Hematopoietic multipotent progenitor cell treated with erythropoietin and hydrocortisone succinate and interleukin-3 and kit ligand, for 15 days (in vitro differentiated cells): ENCODE data around the gene PIM2.
A peak's percentile ranks its signal among the peaks of the same experiment; 100 is the strongest.
"Not testable (repeated sequence)": the region's sequence is repeated elsewhere in the genome, so short reads cannot be mapped to it uniquely, and the experiment has no call there.

Source experiments
- DNase-seq: peaks from one replicate; pipeline ENCODE4 v3.0.0-alpha.2; 2015; ENCODE audit warnings: low spot score

Gene PIM2

DNA sequence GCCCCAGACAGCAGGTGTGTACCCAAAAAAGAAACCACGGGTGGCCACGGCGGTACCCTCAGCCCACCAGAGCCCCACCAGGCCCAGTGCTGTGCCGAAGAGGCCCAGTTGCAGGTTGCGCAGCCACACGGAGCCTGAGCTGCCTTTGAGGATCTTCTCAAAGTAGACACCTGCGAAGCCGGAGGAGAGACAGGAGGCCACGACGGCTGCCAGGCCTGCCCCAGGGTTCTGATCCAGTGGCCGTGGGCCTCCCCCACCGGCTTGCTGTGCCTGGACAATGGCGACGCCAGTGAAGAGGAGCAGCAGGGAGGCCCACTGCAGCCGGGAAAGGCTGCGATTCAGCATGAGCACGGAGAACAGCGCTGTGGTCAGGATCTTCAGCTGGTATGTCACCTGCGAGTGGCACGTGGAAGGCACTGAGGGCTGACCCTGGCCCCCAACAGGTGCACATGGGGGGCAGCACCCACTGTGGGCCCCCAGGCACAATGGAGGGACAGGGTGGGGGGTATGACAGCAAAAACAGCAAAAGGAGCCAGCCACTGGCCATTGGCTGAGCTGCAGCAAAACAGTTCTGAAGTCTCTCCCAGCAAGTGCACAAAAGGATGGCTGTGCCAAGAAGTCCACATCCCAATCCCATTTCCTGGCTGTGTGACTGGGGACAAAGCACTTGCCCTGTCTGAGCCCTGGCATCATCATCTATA, 13.6 kb downstream of the PIM2 start:
- DNase-seq, result no peak

DNA sequence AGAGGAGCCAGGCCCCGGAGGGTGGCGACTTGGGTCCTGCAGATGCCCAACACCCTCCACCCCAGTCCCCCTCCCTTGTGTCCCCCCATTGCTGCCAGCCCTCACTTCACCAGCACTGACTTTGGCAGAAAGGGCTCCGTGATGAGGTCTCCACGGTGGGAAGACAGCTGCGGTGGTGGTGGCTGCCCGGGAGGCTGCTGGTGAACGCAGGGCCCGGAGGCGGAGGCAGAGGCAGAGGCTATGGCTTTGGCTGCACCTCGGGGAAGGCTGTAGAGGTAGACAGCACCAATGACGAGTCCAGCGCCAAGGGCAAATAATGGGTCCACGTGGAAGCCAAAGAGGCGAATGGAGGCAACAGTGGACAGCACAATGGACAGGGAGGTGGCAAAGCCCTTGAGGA, 14.2 kb downstream of the PIM2 start:
- DNase-seq, result no peak

DNA sequence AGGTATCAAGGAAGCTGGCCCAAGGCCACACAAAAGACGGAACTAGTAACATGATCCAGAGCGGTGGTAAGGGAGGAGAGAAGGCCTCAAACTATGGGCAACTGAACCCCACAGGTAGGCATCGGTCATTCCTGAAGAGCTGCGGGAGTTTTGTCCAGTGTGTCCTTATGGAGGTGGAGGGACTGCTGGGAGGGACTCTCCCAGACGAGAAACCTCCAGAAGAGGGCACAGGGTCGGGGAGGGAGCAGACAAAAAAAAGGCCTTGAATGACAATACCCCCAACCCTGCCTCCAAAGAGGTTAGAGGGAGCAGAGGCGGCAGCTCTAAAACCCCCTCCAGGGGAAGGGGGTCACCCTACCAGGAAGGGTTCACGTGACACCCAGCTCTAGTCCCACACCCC, 14.6 kb downstream of the PIM2 start:
- DNase-seq, result no peak

DNA sequence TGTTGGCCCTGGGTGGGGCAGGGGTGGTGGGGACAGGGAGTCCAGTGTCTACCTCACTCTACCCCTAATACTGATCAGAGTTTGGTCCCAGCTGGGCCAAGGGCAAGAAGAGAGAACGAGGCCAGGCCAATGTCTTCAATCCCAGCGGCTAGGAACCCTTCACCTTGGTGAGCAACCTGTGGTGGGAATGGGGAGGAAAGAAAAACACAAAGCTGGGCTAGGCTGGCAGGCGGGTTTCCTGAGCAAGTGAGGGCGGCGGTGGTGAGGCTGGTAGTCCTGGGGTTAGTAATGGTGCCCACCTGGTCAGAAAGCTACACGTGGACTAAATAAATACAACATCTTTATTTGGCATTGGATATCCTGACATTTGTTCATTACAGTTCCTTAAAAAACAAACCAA, 15.5 kb downstream of the PIM2 start:
- DNase-seq, result no peak

DNA sequence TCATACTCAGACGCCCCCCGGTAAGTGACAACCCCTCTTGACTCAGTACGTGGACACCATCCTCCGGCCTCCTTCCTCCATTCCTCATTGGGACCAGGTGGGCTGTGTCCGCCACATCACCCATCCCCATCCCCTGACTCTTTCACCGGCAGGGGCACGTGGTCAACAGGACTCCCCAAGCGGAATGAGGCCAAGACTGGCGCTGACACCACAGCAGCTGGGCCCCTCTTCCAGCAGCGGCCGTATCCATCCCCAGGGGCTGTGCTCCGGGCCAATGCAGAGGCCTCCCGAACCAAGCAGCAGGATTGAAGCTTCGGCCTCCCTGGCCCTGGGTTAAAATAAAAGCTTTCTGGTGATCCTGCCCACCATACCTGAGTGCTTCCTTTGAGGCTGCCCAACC, 16.0 kb downstream of the PIM2 start:
- no peak for DNase-seq

DNA sequence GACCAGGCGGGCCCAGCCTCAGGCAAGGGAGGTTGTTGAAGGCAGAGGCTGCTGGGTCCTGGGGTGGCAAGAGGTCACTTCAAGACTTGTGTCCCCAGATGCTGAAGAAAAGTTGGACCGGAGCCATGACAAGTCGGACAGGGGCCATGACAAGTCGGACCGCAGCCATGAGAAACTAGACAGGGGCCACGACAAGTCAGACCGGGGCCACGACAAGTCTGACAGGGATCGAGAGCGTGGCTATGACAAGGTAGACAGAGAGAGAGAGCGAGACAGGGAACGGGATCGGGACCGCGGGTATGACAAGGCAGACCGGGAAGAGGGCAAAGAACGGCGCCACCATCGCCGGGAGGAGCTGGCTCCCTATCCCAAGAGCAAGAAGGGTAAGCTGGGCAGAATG, 16.7 kb downstream of the PIM2 start:
- no peak for DNase-seq

DNA sequence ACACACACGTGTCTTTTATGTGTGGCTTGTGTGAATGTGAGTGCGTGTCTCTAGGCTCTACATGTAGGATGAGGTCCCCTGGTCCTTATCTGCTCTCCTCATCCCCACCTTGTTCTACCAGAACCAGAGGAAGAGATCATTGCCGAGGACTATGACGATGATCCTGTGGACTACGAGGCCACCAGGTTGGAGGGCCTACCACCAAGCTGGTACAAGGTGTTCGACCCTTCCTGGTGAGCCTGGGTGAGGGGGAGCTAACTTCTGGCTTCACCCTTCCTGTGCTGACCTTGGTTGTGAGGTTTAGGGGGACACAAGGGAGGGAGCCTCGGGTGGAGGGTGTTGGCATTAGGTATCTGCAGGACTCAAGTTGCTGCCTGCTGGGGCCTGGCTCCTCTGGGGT, 17.8 kb downstream of the PIM2 start:
- DNase-seq, result no peak

DNA sequence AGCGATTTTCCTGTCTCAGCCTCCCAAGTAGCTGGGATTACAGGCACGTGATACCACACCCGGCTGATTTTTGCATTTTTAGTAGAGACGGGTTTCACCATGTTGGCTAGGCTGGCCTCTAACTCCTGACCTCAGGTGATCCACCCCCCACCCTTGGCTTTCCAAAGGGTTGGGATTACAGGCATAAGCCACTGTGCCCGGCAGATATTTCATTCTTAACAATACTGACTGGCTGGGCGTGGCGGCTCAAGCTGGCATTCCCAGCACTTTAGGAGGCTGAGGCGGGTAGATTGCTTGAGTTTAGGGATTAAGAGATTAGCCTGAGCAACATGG, 19.8 kb downstream of the PIM2 start:
- no peak for DNase-seq

DNA sequence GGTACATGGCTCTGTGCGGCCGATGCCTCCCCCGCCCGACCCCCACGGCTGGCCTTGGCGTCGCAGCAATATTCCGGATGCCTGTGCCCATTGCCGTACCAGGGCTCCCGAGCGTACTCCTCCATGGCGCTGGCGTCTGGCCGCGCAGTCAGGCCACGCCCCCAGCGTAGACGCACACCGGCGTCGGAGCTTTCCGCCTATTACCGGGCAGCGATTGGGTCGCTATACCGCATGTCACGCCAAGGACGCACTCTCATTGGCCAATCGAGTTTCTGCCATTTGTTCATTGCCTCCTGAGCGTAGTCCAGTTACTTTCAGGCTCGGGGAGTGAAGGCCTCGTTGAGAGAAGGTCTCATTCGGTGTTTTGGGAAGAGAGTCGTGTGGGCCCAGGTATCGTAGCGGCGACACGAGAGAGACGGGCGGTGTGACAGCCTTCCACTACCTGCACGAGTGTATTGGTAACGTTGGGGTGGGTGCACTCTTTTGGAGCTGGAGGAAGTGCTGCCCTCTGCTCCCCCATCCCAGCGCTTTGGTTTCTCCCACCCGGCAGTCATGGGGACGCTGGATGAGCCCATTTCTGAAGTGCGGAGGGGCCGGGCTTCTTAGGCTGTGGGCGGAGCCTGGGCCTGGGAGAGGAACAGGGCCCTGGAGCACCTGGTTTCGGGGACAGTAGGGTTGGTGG, 21.1 kb downstream of the PIM2 start, which contains the start of the genes PQBP1 and TIMM17B:
Gene PQBP1 (plus strand): TSS at position 306 of the 682 bp plus-strand sequence. CDS start 580 bp downstream, outside the sequence.
Gene TIMM17B (minus strand): TSS at position 144 of the 682 bp plus-strand sequence. CDS start 19 bp downstream, at position 125.
- peak; percentile 93 for DNase-seq

DNA sequence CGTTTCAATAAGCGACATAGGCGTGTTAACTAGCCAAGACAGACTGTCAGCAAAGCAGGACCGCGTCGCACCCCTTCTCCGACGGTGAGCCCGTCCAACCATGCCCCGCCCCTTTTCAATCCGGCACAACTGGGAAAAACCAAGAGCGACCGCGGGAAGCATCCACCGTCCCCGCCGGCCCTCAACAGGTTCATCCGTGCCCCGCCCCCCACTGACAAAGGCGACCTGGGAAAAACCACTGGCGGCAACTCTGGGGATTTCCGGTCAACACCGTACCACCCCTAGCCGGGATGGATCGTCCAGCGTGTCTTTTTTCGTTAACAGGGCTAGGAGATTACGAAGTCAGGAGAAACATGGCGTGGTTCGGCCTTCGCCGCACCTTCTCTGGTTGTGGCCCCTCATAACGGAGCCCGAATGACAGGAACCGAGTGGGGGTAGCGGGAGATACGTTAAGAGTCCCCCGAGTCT, 21.6 kb downstream of the PIM2 start:
- DNase-seq, result peak; percentile 81

DNA sequence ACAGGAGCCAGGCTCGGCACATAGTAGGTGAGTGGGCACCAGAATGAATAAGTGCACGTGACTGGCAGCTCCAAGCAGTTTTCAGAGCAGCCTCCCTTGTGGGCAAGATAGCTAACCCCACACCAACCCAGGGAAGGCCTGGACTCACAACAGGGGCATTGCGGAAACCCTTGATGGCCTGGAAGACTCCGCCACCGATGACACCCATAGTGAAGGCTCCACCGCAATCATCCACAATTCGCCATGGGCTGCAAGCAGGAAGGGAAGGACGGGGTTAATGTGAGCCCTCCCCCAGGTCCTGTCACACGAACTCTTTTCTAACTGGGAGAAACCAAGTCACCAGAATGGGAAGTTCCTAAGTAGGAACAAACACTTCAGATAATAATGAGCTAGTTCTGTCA, 22.2 kb downstream of the PIM2 start:
- no peak for DNase-seq

DNA sequence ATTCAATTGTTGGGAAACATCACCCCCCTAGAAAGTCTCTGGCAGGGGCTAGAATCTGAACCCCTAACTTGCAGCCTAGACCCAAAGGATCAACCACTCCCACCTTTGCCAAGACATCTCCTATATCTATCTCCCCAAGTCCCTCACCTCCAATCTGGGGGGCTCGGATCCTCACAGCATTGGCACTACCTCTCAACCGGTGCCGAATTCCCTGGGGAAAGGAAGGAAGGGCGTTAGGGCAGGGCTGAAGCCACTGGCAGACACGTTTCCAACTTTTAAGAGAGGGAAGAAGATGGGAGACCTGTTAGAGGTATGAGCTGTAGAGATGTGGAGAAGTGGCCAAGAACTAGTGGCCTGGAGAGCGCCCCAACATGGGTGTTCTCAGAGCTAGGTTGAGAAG, 23.9 kb downstream of the PIM2 start:
- DNase-seq, result no peak

DNA sequence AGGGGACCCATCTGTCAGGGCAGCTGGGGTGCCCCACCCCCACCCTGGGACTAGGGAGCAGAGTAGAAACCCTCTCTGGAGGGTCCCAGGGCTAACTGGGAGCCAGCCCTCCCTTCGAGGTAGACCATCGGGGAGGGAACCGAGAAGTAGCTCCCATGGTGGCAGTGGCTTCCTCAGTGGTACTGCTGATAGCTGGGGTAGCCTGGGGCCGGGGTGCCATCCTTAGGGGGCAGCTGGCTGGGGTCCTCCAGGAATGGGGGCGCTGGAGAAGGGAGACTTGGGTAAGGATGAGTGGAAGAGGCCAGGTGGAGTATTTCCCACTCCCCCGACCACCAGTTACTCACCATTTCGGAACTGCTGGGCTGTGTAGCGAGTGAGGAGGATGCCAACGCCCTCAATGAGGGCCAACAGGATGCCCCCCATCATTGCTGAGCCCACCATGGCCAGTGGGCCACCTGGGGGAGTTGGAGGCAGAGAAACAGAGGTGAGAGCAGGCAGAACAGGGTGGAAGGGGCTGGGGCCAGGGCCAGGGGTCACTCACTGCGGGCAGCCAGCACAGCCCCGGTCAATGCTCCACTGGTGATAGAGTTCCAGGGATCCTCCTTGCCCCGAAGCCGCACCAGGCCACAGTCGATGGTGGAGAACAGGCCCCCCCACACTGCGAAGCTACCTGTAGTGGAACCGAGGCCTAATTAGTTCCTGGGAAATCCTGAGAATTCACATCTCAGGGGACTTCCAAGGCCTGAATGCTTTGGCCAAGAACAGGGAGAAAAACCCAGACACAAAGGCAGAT, 25.1 kb downstream of the PIM2 start:
- DNase-seq, result no peak

DNA sequence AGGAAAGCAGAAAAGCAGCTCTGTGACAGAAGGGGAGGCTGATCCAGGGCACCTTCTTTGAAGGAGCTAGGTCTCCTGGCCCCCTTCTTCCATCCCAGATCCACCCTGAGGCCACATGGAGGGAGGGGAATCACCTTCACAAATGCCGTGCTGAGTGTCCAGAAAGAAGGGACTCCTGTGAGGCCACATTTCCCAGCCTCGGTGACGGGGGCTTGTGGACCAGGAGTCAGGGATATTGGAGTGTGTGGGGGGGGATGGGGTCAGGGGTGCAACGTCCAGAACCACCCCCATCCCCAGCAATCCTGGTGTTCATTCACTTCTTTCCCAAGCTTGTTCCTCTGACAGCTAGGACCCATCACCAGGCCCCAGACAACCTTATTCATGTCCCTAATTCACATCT, 25.9 kb downstream of the PIM2 start:
- no peak for DNase-seq

DNA sequence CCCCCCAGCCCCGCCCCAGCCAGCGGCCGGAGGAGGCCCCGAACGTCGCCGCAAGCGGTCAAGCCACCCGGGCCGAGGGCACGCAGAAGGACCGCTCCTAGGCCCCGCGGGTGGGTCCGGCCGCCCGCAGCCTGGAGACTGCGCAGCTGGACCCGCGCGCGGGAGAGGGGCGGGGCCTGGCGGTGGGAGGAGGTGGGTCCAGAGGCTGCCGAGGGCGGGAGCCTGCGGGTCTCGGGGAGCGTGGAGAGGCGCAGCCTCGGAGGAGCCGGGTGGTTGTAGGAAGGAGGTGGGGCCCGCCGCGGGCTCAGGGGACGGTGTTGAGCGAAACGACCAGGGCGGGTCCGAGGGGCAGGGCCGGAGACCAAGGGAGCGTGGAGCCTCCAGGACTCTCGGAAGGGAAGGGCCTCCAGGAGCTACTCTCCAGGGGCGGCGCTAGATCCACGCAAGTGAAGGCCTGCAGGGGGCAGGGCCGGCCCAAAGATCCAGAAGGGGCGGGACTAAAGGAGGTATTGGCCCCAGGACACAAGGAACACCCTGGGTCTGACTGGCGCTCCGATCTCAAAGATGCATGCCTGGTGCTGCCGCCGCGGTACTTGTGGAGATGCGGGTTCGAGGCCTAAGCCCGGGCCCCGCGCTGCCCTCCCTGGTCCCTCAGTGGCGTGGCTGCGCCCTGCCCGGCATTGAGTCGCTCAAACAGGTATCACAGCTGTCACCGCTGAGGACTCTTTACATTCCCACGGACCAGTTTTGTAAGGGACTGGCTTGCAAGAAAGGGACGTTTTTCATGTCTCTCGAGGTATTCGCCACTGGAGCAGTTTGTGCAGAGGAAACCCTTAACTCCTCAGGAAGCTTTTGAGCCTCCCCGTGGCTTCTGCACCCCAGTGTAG, 27.2 kb downstream of the PIM2 start:
- peak; percentile 85 for DNase-seq

DNA sequence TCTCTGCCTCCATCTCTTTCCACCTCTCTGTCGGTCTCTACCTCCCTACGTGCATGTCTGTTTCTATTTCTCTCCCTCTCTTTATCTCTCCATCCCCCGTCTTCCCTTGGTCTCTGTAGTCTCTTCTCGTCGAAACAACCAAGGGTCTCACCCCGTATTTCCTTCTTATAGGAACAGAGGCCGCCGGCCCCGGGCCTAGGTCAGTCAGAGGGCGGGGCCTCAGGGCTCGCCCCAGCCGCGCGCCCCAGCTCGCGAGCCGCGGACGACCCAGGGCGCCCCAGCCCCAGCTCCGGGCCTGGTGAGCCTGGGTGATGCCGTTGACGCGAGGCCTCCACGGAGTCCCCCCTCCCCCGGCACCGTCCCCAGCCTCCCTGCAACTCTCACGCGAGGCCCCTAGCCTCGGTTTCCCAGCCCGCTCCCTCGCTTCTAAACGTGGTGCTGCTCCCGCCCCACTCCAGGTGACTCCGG, 27.9 kb downstream of the PIM2 start:
- no peak for DNase-seq

DNA sequence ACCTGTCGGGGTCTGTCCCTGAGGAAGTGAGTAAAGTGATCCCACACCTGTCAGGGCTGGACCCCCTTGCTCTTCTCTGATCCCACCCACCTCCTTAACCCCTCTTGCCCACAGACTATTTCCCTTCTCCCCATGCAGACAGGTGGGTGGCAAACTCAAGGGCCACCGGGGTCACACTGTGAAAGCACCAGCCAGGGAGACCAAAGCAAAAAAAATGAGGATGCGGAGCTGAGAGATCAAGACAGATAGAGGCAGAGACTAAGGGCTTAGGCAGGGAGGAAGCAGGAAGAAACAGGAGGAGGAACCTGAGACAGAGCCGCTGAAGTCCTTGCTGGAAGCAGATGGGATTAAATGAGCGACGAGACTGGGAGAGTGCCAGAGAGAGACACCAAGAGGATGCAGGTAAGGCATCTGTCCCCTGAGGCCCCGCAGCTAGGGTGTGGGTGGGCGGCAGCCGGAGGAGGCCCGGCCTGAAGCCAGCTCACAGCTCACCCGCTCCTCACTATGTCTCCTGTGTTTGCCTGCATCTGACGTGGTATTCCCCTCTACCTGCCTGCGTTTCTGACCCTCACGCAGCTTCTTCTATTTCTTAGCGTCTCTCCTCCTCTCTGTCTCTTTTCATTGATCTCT, 28.4 kb downstream of the PIM2 start:
- DNase-seq, result no peak

DNA sequence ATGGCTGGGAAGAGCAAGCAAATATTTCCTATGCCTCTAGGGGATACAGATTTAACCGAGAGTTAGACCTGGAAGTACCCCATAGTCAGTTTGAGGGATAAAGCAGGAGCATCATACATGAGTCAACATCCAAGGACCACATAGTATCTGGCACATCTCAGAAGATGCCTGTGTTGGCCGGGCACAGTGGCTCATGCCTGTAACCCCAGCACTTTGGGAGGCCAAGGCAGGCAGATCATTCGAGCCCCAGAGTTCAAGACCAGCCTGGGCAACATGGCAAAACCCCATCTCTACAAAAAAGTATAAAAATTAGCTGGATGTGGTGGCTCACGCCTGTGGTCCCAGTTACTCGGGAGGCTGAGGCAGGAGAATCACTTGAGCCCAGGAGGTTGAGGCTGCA, 32.2 kb downstream of the PIM2 start:
- not testable (repeated sequence) for DNase-seq

DNA sequence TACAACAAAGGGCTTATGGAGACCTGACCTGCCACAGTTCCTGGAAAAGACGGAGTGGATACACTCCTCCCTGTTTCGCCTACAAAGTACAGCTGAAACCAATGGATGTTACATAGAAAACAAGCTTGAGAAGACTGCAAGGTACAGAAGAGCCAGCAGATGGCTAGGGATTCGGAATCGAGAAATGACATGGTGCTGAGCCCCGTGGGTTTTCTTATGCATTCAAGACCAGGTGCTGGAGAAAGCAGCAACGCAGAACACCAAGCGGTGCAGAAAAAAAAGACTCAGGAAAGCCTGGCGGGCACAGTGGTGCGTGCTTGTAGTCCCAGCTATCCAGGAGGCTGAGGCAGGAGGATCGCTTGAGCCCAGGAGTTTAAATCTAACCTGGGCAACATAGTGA, 35.1 kb downstream of the PIM2 start:
- no peak for DNase-seq

DNA sequence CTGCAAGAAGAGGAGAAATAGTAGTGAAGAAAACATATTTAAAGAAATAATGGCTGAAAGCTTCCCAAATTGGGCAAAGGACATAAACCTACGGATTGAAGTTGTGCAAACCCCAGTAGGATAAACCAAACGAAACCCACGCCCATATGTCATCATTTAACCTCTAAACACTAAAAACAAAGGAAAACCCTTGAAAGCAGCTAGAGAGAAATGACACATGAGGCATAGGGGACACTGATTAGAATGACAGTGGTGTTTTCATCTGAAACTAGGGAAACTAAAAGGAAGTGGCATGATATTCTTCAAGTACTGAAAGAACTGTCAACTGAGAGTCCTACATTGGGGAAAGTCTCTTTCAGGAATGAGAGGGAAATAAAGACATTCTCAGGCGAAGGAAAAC, 41.9 kb downstream of the PIM2 start:
- DNase-seq, result not testable (repeated sequence)

DNA sequence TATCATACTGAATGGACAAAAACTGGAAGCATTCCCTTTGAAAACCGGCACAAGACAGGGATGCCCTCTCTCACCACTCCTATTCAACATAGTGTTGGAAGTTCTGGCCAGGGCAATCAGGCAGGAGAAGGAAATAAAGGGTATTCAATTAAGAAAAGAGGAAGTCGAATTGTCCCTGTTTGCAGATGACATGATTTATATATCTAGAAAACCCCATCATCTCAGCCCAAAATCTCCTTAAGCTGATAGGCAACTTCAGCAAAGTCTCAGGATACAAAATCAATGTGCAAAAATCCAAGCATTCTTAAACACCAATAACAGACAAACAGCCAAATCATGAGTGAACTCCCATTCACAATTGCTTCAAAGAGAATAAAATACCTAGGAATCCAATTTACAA, 46.8 kb downstream of the PIM2 start:
- not testable (repeated sequence) for DNase-seq
